NCI-H345 (cell line): ENCODE results near the gene FAM50A.

ENCODE experiments used
- DNase-seq: peaks from one replicate; lab custom pipeline; 2025; lab: John Stamatoyannopoulos, UW

Gene FAM50A

GRCh38 chrX:154463611-154464220 is 19.8 kb downstream of the FAM50A start:
- no peak for DNase-seq

GRCh38 chrX:154464806-154465365 is 20.9 kb downstream of the FAM50A start:
- no peak for DNase-seq

GRCh38 chrX:154465601-154466000 is 21.7 kb downstream of the FAM50A start:
- DNase-seq, result no peak

- no peak for DNase-seq
Observed at GRCh38 chrX:154466036-154466435, 22.1 kb downstream of the FAM50A start.

- DNase-seq, result no peak
Observed at GRCh38 chrX:154466907-154467306, 23.0 kb downstream of the FAM50A start.

GRCh38 chrX:154467556-154467955 is 23.6 kb downstream of the FAM50A start:
- DNase-seq, result no peak

- no peak for DNase-seq
Observed at GRCh38 chrX:154468217-154468616, 24.3 kb downstream of the FAM50A start.

- no peak for DNase-seq
Observed at GRCh38 chrX:154469114-154469513, 25.2 kb downstream of the FAM50A start.

GRCh38 chrX:154469880-154470279 is 25.9 kb downstream of the FAM50A start:
- no peak for DNase-seq

- no peak for DNase-seq
Observed at GRCh38 chrX:154470434-154470833, 26.5 kb downstream of the FAM50A start.

GRCh38 chrX:154470914-154471568 is 27.1 kb downstream of the FAM50A start:
- no peak for DNase-seq

- DNase-seq, result no peak
Observed at GRCh38 chrX:154471839-154472684, 28.1 kb downstream of the FAM50A start.

GRCh38 chrX:154472685-154473632 is 29.0 kb downstream of the FAM50A start:
- DNase-seq, result no peak

GRCh38 chrX:154473683-154474082 is 29.7 kb downstream of the FAM50A start:
- DNase-seq, result no peak

- no peak for DNase-seq
Observed at GRCh38 chrX:154476821-154477220, 32.9 kb downstream of the FAM50A start.

GRCh38 chrX:154477891-154478477 is 34.0 kb downstream of the FAM50A start:
- no peak for DNase-seq

- peak; percentile 90 for DNase-seq
Observed at GRCh38 chrX:154478728-154479622, 35.0 kb downstream of the FAM50A start, which contains the start of gene LAGE3. LAGE3 (minus strand) TSS chrX:154479281; CDS start chrX:154478915, 366 bp downstream.

- no peak for DNase-seq
Observed at GRCh38 chrX:154481195-154481594, 37.3 kb downstream of the FAM50A start.

GRCh38 chrX:154481911-154482601 is 38.1 kb downstream of the FAM50A start:
- DNase-seq, result no peak
